ENCODE results near the gene CACNB4.
"Not testable (repeated sequence)": the region's sequence is repeated elsewhere in the genome, so short reads cannot be mapped to it uniquely, and the experiment has no call there.

Gene CACNB4

DNA sequence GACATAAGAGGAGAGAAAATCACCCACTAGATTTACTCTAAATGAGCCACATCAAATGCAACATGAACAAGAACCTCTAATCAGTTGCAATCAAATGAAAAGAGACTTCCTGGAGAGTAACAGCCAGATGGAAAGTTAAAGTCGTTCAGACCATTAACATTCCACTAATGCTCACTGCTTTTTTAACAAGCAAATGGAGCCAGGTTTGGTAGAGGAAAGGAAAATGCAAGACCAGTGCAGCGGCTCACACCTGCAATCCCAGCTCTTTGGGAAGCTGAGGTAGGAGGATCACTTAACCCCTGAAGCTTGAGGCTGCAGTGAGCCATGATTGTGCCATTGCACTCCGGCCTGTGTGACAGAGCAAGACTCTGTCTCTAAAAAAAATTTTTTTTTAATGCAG is 48.5 kb downstream of the CACNB4 start:
- FAIRE-seq = no peak

- no peak for FAIRE-seq
These were observed 49.3 kb downstream of the CACNB4 start for GRCh38 chr2:152049541-152049940.

DNA sequence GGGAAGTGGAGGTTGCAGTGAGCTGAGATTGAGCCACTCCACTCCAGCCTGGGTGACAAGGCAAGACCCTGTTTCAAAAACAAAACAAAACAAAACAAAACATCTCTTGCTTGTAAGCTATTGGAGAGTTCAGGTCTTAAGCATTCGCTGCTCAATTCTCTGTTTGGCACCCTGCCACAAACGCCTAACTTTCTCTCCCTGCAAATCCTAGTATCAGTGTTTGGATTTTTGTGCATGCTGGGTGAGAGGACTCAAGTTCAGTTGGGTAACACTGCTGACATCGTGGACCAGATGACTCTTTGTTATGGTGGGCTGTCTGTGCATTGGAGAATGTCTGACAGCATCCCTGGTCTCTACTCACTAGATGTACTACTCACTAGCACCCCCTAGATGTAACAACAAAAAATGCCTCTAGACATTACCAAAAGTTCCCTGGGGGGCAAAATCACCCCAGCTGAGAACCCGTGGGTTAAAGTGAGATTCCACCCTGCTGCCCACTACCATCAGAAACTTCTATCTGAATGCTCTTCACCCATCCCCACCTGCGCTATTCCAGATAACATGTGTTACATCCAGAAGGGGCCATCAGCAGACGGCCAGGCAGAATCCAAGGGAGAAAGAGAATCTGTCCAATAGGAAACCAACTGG is 50.9 kb downstream of the CACNB4 start:
- no peak for FAIRE-seq

DNA sequence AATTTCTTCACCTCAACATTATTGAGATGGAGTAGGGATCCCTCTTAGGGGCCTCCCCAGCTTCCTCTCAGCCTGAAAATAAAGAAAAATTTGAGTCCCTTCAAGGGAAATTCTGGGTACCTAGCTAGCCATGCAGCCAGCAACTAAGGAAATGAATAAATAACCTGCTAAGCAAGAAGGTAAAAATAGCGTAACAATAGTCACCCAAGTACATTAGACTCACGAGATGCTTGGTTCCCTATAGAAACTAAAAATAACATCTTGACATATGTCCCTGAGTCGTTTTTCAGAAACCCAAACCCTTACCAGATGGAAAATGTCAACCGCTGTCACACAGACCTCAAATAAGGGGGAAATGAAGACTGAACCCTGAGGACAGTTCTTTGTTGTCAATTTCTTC is 51.9 kb downstream of the CACNB4 start:
- FAIRE-seq = no peak

GRCh38 chr2:152042636-152043615 is 55.9 kb downstream of the CACNB4 start:
- FAIRE-seq = no peak

GRCh38 chr2:152038441-152038958 is 60.3 kb downstream of the CACNB4 start:
- no peak for FAIRE-seq

DNA sequence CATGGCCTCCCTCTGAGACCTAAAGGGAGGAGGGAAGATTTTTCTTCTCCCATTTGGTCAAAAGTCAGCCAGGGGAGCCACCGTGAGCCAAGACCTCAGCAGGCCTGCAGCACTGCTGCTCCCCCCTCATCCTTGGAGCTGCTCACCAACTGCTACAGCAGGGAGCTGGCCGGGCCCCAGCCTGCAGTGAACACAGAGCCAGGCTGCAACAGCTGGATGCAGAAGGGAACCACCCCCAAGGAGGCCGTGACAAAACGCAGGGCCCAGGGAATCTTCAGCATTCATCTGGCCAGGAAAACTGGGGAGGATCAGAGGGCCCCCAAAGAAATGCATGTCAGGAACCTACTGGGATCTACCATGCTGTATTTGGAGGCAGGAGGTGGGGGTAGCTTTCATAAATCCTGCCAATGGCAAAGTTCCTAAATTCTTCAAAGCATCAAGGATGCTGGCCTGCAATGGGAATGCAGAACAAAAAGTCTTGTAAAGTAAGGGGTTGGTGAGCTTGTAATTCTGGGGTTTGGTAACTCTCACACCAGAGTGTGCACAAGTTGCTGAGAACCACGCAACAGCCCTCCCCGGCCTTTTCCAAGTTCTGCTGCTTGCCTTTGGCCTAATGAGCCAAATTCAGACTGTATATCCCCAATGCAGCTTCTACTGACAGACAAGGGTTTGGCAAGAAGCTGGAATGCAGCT is 61.0 kb downstream of the CACNB4 start:
- no peak for FAIRE-seq

- no peak for FAIRE-seq
These were observed 62.0 kb downstream of the CACNB4 start for GRCh38 chr2:152036611-152037469.

DNA sequence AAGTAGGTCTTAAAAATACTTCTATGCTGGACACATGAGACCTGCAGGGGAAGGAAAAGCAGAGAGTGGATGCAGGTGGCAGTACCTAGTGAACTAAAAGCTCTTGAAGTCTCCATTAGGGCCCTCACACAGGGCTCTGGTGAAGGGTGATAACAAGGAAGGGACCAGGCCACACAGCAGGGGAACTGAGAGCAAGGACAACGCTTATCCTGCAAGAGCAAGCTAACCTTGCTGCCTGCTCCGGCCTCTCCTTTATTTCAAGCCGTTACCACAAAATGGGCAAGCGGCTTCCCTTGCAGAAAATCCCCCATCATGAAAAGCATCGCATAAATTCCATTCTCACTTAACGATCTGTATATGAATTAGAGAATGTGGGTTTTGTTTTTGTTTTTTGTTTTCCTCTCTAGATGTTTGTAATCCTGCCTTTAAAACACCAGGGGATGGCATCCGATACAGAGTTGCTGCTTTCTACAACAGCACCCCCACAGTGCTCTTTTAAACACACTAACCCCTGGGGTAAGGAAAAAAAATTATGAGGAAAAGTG is 64.5 kb downstream of the CACNB4 start:
- no peak for FAIRE-seq

- FAIRE-seq = no peak
These were observed 65.6 kb downstream of the CACNB4 start for GRCh38 chr2:152033011-152033925.

DNA sequence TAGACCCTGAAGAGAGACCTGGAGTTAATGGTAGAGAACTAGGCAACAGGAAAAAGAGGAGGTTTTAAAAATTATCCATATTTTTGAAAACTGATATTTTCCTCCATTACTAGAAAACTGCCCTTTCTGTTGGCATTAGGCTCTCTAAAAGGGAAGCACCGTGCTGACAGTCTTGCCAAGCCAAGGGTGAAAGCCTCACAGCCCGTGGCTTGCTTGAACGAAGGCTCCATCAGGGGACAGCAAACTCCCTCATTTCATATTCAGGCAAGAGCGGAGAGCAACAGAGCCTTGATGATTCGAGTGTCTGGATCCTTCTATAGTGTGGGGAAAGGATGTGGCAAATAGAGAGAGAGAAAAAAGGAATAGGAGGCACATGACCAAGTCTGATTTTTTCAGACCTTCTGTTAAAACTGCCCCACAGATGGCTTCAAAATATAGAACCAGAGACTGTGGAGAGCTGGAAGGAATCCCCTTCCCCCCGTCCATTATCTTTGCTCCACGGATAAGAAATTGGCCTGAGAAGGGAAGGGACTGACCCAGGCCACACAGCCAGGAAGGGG is 67.0 kb downstream of the CACNB4 start:
- no peak for FAIRE-seq

DNA sequence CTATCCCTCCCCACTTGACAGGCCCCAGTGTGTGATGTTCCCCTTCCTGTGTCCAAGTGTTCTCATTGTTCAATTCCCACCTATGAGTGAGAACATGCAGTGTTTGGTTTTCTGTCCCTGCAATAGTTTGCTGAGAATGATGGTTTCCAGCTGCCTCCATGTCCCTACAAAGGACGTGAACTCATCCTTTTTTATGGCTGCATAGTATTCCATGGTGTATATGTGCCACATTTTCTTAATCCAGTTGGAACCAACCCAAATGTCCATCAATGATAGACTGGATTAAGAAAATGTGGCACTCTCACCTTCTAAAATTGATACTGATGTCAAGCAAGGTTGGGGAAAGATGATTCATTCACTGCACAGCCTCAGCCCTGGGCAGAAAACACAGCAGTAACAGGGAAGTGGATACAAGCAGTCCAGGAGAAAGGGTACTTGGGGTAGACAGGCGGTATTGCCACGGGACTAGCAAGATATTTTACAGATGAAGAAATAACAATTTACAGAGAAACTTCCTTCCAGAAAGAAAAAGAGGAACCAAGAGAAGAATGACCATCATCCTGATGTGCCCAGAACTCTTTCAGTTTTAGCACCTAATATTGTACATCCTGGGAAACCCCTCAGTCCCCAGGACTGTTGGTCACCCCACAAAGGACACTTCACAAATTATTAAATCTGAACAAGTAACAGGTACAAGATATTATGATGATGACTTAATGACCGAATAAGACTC is 68.1 kb downstream of the CACNB4 start:
- not testable (repeated sequence) for FAIRE-seq

DNA sequence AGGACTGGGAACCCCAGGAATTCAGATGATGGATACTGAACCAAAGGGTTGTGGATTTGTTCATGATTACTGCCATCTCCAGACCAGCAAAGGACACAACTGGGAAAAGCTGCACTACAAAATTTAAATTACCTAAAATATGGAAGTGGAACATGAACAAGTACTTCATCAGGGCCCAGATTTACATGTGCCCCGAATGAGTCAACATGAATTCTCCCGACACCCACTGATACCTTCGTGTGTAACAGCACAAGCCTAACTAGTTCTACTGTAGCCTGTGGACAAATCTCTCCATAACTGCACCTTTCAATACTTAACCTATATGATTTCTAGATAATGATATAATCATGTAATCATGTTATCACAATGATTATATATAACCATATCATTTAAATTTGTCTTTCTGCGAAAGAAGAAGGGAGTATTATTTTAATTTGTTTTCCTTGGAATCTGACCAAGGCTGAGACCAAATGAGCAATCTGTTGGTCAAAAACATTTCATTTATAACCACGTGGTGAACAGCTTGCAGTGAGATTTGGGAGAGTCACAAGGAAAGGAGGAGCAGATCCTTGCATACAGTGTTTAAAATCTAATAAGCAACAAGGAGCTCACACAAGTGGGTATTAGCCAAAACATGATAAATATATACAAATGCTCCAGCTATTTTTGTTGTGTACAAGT is 70.5 kb downstream of the CACNB4 start:
- FAIRE-seq = no peak

DNA sequence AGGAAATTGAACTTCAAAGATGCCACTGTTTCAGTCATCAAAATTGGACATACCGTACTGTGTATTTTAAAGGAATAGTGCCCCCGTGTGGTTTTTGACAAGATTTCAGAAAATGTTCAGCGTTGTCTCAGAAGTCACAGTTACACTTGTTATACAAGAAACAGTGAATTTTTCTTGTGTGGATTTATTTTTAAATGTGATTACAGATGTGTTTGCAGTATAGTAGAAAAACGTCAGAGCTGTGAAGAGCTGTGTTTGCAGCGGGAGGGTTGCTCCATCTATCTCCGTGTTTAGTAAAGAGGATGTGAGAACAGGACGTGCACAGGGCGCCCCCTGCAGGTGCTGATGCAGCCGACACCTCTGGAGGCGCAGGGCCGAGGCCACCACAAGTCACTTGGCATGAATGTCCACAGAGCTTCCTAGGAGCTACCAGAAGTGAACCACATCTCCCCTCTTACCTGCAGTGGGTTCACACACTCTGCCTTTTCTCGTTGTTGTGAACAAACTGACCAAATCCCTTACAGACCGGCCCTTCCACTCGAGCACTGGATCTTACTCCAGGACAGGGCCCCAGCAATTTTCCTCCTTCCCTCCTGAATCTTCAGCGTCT is 73.1 kb downstream of the CACNB4 start:
- FAIRE-seq = peak; percentile 75

DNA sequence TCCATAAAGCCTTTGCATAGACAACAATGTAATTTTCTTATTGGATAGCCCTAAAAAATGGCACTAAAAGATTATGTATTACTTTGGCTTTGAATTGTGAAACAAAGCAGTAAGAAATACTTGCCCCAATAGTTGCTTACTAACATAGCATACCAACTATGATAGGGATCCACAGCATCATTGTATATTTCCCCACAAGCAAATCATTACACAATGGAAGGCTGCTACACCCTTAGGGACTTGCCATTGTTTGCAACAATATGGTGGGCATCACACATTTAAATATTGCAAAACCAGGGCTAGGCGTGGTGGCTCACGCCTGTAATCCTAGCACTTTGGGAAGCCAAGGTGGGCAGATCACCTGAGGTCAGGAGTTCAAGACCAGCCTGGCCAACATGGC is 74.4 kb downstream of the CACNB4 start:
- FAIRE-seq = no peak

DNA sequence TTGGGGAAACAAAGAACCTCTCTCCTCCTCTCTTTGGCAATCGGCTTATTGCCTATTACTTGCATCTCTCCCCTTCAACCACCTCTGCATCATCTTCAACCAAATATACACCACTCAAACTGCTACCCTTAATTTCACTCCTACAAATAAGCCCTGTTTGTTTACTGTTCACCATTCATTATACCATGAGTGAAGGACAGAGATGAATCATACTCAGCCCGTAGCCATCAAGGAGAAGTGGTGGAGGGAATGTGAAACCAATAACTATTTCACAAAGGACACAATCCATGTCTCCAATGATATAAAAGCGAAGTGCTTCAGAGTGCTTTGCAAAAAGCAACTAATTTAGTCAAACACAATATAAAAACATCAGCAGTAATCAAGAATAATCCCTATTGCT is 76.8 kb downstream of the CACNB4 start:
- FAIRE-seq = no peak

- FAIRE-seq = not testable (repeated sequence)
These were observed 77.8 kb downstream of the CACNB4 start for GRCh38 chr2:152021001-152021400.

DNA sequence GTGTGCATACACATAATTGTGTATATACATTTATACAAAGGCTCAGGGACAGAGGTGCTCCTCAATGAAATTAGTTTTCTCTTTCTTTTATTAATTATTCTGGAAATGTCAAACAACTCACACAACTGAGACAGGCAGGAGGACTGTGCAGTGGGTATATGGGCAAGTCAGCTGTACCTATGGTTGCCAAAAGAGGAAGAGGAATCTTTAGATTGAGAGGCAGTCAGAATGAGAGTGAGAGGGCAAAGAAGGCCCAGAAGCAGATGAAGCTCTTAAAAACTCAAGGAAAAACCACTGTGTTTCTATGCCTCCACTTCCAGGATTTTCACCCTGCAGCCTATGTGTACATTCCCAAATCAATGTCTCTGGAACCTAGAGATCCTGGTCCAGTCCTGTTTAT is 79.1 kb downstream of the CACNB4 start:
- no peak for FAIRE-seq
